ENCODE measurements around the gene PPIB. TPM values are rescaled to one million over a fixed set of nuclear protein-coding genes. Genes with fewer than 3 reads are reported as not detected.

PPIB gene
- total RNA-seq, 2 experiments from 2014 or later, result 347 to 380 TPM

GRCh38 chr15:64153480-64154367 is 9.1 kb downstream of the PPIB start:
- peak; percentile 94 for DNase-seq
- ChIA-PET POLR2A (interaction anchor here (0.9 kb wide), 1 partner anchor 9 kb away, joined by 4 read pairs; the partner anchor contains the start of gene PPIB), CTCF (interaction anchor here (0.5 to 8.5 kb wide), 16 partner anchors 10 to 544 kb away, joined by 3 to 60 read pairs (median 4); partner anchors contain the start of genes CIAO2A and PPIB)
- H3K36me3 Mint-ChIP-seq (ENCODE audit: low read depth), result peaks cover 21% of the 10 kb centered on the region
- H3K4me3 Mint-ChIP-seq, result peak overlapping the region; percentile 52
- H3K27ac Mint-ChIP-seq, result peak overlapping the region; percentile 77
- peaks cover 38% of the 10 kb centered on the region for H3K4me1 Mint-ChIP-seq
- H3K9me3 Mint-ChIP-seq, result no peaks in the 10 kb centered on the region
- H3K27me3 Mint-ChIP-seq, result peaks cover 3% of the 10 kb centered on the region

GRCh38 chr15:64152507-64153387 is 10.1 kb downstream of the PPIB start:
- ChIA-PET CTCF (interaction anchor here (0.5 to 8.5 kb wide), 11 partner anchors 9 to 543 kb away, joined by 3 to 60 read pairs (median 5); partner anchors contain the start of gene PPIB), POLR2A (interaction anchor here (0.9 kb wide), 1 partner anchor 10 kb away, joined by 4 read pairs; the partner anchor contains the start of gene PPIB)
- no peak for DNase-seq
- Mint-ChIP-seq H3K27ac (peak overlapping the region; percentile 46), H3K4me1 (peaks cover 32% of the 10 kb centered on the region), H3K36me3 (ENCODE audit: low read depth) (peaks cover 13% of the 10 kb centered on the region), H3K9me3 (no peaks in the 10 kb centered on the region), H3K27me3 (peaks cover 3% of the 10 kb centered on the region), H3K4me3 (peak overlapping the region; percentile 45)

GRCh38 chr15:64151727-64152506 is 10.9 kb downstream of the PPIB start, which contains the start of gene SNX22:
Gene SNX22 (plus strand): TSS chr15:64151731. CDS start chr15:64151776, 45 bp downstream.
- ChIA-PET POLR2A (no interaction called here), CTCF (interaction anchor here (1.5 to 8.5 kb wide), 4 partner anchors 12 to 40 kb away, joined by 4 to 60 read pairs (median 8); partner anchors contain the start of gene PPIB)
- Mint-ChIP-seq H3K27me3 (peaks cover 3% of the 10 kb centered on the region), H3K4me1 (peaks cover 32% of the 10 kb centered on the region), H3K27ac (peak within 1 kb of the TSS; percentile 76), H3K4me3 (peak within 1 kb of the TSS; percentile 72), H3K36me3 (ENCODE audit: low read depth) (peaks cover 10% of the 10 kb centered on the region), H3K9me3 (no peaks in the 10 kb centered on the region)
- DNase-seq, result no peak

- H3K4me3 Mint-ChIP-seq, result peak overlapping the region; percentile 72
- peaks cover 3% of the 10 kb centered on the region for H3K27me3 Mint-ChIP-seq
- POLR2A ChIA-PET, result interaction anchor here (0.6 to 1.1 kb wide), 3 partner anchors 56 to 1155 kb away, joined by 3 to 7 read pairs (median 4); partner anchors contain the start of gene CIAO2A
- CTCF ChIA-PET, result interaction anchor here (0.6 to 8.5 kb wide), 9 partner anchors 8 to 908 kb away, joined by 3 to 60 read pairs (median 4); partner anchors contain the start of gene PPIB
- DNase-seq, result no peak
- H3K4me1 Mint-ChIP-seq, result peaks cover 32% of the 10 kb centered on the region
- H3K27ac Mint-ChIP-seq, result peak overlapping the region; percentile 54
- no peaks in the 10 kb centered on the region for H3K9me3 Mint-ChIP-seq
- H3K36me3 Mint-ChIP-seq (ENCODE audit: low read depth), result peaks cover 2% of the 10 kb centered on the region
These were observed 12.8 kb downstream of the PPIB start for GRCh38 chr15:64149893-64150578.

- Mint-ChIP-seq H3K27ac (peak overlapping the region; percentile 54), H3K4me1 (peaks cover 32% of the 10 kb centered on the region), H3K27me3 (peaks cover 3% of the 10 kb centered on the region), H3K9me3 (no peaks in the 10 kb centered on the region), H3K36me3 (ENCODE audit: low read depth) (peaks cover under 1% of the 10 kb centered on the region), H3K4me3 (no peak overlapping the region)
- ChIA-PET POLR2A (interaction anchor here (0.6 to 0.7 kb wide), 2 partner anchors 56 to 1155 kb away, joined by 3 to 4 read pairs; partner anchors contain the start of gene CIAO2A), CTCF (interaction anchor here (0.6 to 8.5 kb wide), 7 partner anchors 8 to 908 kb away, joined by 3 to 60 read pairs (median 4); partner anchors contain the start of gene PPIB)
- peak; percentile 50 for DNase-seq
These were observed 13.4 kb downstream of the PPIB start for GRCh38 chr15:64149424-64149823.

- Mint-ChIP-seq H3K27me3 (peaks cover 3% of the 10 kb centered on the region), H3K27ac (no peak overlapping the region), H3K9me3 (no peaks in the 10 kb centered on the region), H3K36me3 (ENCODE audit: low read depth) (no peaks in the 10 kb centered on the region), H3K4me3 (no peak overlapping the region), H3K4me1 (peaks cover 30% of the 10 kb centered on the region)
- ChIA-PET CTCF (interaction anchor here (1.1 to 8.5 kb wide), 3 partner anchors 15 to 203 kb away, joined by 3 to 60 read pairs (median 4); partner anchors contain the start of gene PPIB), POLR2A (no interaction called here)
- no peak for DNase-seq
These were observed 14.2 kb downstream of the PPIB start for GRCh38 chr15:64148581-64148980.

- no peak overlapping the region for H3K27ac Mint-ChIP-seq
- POLR2A ChIA-PET, result no interaction called here
These were observed 14.7 kb downstream of the PPIB start for GRCh38 chr15:64148168-64148567.

GRCh38 chr15:64146885-64147681 is 15.7 kb downstream of the PPIB start:
- Mint-ChIP-seq H3K4me3 (no peak overlapping the region), H3K27ac (no peak overlapping the region), H3K4me1 (peaks cover 20% of the 10 kb centered on the region), H3K36me3 (ENCODE audit: low read depth) (no peaks in the 10 kb centered on the region), H3K9me3 (no peaks in the 10 kb centered on the region), H3K27me3 (no peaks in the 10 kb centered on the region)
- no peak for DNase-seq
- ChIA-PET CTCF (interaction anchor here (0.7 to 8.5 kb wide), 5 partner anchors 14 to 202 kb away, joined by 3 to 60 read pairs (median 4); partner anchors contain the start of genes CIAO2A and PPIB), POLR2A (no interaction called here)

More at GRCh38 chr15:64148168-64148567, 14.7 kb downstream of the PPIB start:
- DNase-seq, result no peak
- Mint-ChIP-seq H3K27me3 (no peaks in the 10 kb centered on the region), H3K36me3 (ENCODE audit: low read depth) (no peaks in the 10 kb centered on the region), H3K4me3 (no peak overlapping the region), H3K4me1 (peaks cover 26% of the 10 kb centered on the region), H3K9me3 (no peaks in the 10 kb centered on the region)
- CTCF ChIA-PET, result interaction anchor here (0.6 to 8.5 kb wide), 5 partner anchors 15 to 533 kb away, joined by 3 to 60 read pairs (median 4); partner anchors contain the start of gene PPIB

GRCh38 chr15:64146520-64146884 is 16.3 kb downstream of the PPIB start:
- ChIA-PET POLR2A (no interaction called here), CTCF (interaction anchor here (0.7 to 1.0 kb wide), 2 partner anchors 14 to 53 kb away, joined by 3 to 4 read pairs; partner anchors contain the start of gene CIAO2A)
- no peak for DNase-seq

GRCh38 chr15:64146041-64146440 is 16.8 kb downstream of the PPIB start:
- H3K4me1 Mint-ChIP-seq, result peaks cover 20% of the 10 kb centered on the region
- no peaks in the 10 kb centered on the region for H3K27me3 Mint-ChIP-seq
- ChIA-PET POLR2A (no interaction called here), CTCF (interaction anchor here (1.1 to 1.6 kb wide), 2 partner anchors 12 to 13 kb away, joined by 3 to 6 read pairs; no protein-coding TSS in a partner anchor)
- no peak overlapping the region for H3K4me3 Mint-ChIP-seq
- peaks cover 5% of the 10 kb centered on the region for H3K36me3 Mint-ChIP-seq (ENCODE audit: low read depth)
- no peak for DNase-seq
- no peaks in the 10 kb centered on the region for H3K9me3 Mint-ChIP-seq
- no peak overlapping the region for H3K27ac Mint-ChIP-seq

More at GRCh38 chr15:64146520-64146884, 16.3 kb downstream of the PPIB start:
- Mint-ChIP-seq H3K27me3 (no peaks in the 10 kb centered on the region), H3K27ac (no peak overlapping the region), H3K4me3 (no peak overlapping the region), H3K9me3 (no peaks in the 10 kb centered on the region), H3K36me3 (ENCODE audit: low read depth) (no peaks in the 10 kb centered on the region), H3K4me1 (peaks cover 20% of the 10 kb centered on the region)

All from activated CD4-positive, alpha-beta T cell treated with anti-CD3 and anti-CD28 coated beads, Interleukin-2, amount 10 ng/mL, durations not matched to agents 7 days and 5 days (primary cell).